Stimulated activated memory B cell treated with anti-CD40 and anti-IgM and Interleukin-4, amounts not matched to agents 10 μg/mL and 1 μg/mL and 100 μg/mL, for 72 hours (primary cell): Measurements from ENCODE around the gene TNRC6C.

Source experiments
- ATAC-seq: fragments of 150-1000 bp; cut with Tn5 transposase; 2 replicates; pipeline ENCODE4 v1.10.0; 2021
- H3K27ac Mint-ChIP-seq: one replicate; pipeline ENCODE4 v1.8.0; 2022; ENCODE audit warnings: mild to moderate bottlenecking, mixed read lengths
- H3K27me3 Mint-ChIP-seq: one replicate; pipeline ENCODE4 v1.8.0; 2022; ENCODE audit warnings: mixed read lengths
- H3K36me3 Mint-ChIP-seq: one replicate; pipeline ENCODE4 v1.8.0; 2022; ENCODE audit warnings: mixed read lengths
- H3K4me1 Mint-ChIP-seq: one replicate; pipeline ENCODE4 v1.8.0; 2022; ENCODE audit warnings: mixed read lengths
- H3K4me3 Mint-ChIP-seq: one replicate; pipeline ENCODE4 v1.8.0; 2022; ENCODE audit warnings: mild to moderate bottlenecking, moderate library complexity, mixed read lengths
- H3K9me3 Mint-ChIP-seq: one replicate; pipeline ENCODE4 v1.8.0; 2022; ENCODE audit warnings: mixed read lengths

The TNRC6C gene

GRCh38 chr17:77944390-77945222, 13.9 kb upstream of the TNRC6C start:
- Mint-ChIP-seq H3K4me1 (no peaks in the 10 kb centered on the region), H3K4me3 (no peak overlapping the region), H3K27ac (no peak overlapping the region), H3K36me3 (no peaks in the 10 kb centered on the region), H3K9me3 (peaks cover 8% of the 10 kb centered on the region), H3K27me3 (peaks cover 76% of the 10 kb centered on the region)
- ATAC-seq = no peak

- H3K4me3 Mint-ChIP-seq = no peak overlapping the region
- H3K27me3 Mint-ChIP-seq = peaks cover 78% of the 10 kb centered on the region
- ATAC-seq = no peak
- no peaks in the 10 kb centered on the region for H3K4me1 Mint-ChIP-seq
- no peak overlapping the region for H3K27ac Mint-ChIP-seq
- H3K9me3 Mint-ChIP-seq = peaks cover 5% of the 10 kb centered on the region
- no peaks in the 10 kb centered on the region for H3K36me3 Mint-ChIP-seq
These were observed 11.4 kb upstream of the TNRC6C start for GRCh38 chr17:77946900-77947645.

GRCh38 chr17:77948690-77949114, 9.8 kb upstream of the TNRC6C start:
- Mint-ChIP-seq H3K27ac (no peak overlapping the region), H3K4me3 (no peak overlapping the region), H3K36me3 (no peaks in the 10 kb centered on the region), H3K4me1 (no peaks in the 10 kb centered on the region), H3K27me3 (peaks cover 90% of the 10 kb centered on the region), H3K9me3 (peaks cover 5% of the 10 kb centered on the region)
- ATAC-seq = no peak

- H3K27ac Mint-ChIP-seq = no peak overlapping the region
- no peaks in the 10 kb centered on the region for H3K36me3 Mint-ChIP-seq
- peaks cover 79% of the 10 kb centered on the region for H3K27me3 Mint-ChIP-seq
- H3K4me1 Mint-ChIP-seq = no peaks in the 10 kb centered on the region
- ATAC-seq = no peak
- H3K4me3 Mint-ChIP-seq = no peak overlapping the region
- H3K9me3 Mint-ChIP-seq = peaks cover 5% of the 10 kb centered on the region
These were observed 7.4 kb upstream of the TNRC6C start for GRCh38 chr17:77951123-77951522.

DNA sequence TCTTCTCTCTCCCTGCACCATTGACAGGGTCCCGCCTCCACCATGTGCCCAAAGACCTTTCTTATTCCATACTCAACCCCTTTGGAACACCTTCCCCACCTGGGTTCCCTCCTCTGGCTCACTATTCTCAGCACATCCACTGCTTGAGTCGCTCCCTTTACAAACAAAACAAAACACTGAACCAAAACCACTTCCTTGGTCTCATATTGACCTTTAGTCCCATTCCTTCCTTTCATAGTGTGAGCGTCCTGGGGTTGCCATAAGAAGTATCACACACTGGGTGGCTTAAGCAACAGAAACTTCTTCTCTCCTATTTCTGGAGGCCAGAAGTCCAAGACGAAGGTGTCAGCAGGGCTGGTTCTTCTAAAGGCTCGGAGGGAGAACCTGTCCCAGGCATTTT, 6.1 kb upstream of the TNRC6C start:
- Mint-ChIP-seq H3K27ac (no peak overlapping the region), H3K4me1 (peaks cover 8% of the 10 kb centered on the region), H3K36me3 (no peaks in the 10 kb centered on the region), H3K27me3 (peaks cover 66% of the 10 kb centered on the region), H3K4me3 (no peak overlapping the region), H3K9me3 (peaks cover 5% of the 10 kb centered on the region)
- ATAC-seq = no peak

DNA sequence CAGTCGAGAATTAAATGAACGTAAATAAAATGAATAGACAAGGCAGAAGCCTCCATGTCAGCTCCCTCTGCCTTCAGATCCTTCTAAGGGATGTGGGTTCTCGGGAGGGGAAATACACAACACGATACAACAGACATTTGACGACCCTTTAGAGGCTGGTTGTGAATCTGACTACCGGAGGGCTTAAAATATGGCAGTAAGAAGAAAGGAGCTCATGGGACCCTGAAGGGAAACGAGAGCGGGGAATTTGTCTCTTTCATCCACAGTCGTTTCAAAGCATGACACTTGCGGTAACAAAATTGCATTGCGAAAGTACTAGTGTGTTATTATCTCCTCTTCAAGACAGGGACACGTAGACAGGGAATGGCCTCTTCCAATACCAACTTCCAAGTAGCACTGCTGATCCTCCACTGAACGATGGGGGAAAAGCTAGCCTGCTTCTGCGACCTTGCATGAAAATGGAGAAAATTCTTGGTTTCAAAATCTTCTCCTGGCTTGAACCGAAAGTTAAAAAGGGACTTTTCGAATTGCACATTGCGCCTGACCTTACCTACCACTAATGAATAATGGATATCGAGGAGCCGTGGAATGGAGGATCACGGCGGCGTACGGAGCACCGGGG, 1.2 kb upstream of the TNRC6C start:
- H3K27ac Mint-ChIP-seq = peak overlapping the region; percentile 91
- peaks cover 22% of the 10 kb centered on the region for H3K27me3 Mint-ChIP-seq
- H3K4me3 Mint-ChIP-seq = peak overlapping the region; percentile 88
- peaks cover 41% of the 10 kb centered on the region for H3K4me1 Mint-ChIP-seq
- H3K9me3 Mint-ChIP-seq = no peaks in the 10 kb centered on the region
- no peaks in the 10 kb centered on the region for H3K36me3 Mint-ChIP-seq
- no peak for ATAC-seq

DNA sequence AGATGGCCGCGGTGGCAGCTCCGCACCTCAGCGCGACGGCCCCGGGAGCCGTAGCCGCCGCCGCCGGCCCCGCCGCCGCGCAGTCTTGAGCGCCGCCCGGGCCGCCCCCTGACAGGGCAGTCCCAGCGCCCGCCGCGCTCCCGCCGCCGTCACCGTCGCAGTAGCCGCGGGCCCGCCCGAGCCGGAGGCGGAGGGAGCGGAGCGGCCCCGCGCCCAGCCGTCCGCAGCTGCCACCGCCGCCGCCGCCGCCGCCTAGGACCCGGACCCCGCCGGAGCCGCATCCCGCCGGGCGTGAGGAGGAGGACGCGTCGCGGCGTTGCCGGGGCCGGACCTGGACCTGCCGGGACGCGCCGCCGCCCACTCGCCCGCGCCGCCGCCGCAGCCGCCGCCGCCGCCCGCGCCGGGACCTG, 218 bp downstream of the TNRC6C start:
- H3K27ac Mint-ChIP-seq = peak overlapping the region; percentile 91
- no peaks in the 10 kb centered on the region for H3K36me3 Mint-ChIP-seq
- peak overlapping the region; percentile 88 for H3K4me3 Mint-ChIP-seq
- H3K4me1 Mint-ChIP-seq = peaks cover 49% of the 10 kb centered on the region
- peaks cover 8% of the 10 kb centered on the region for H3K27me3 Mint-ChIP-seq
- no peaks in the 10 kb centered on the region for H3K9me3 Mint-ChIP-seq
- ATAC-seq = no peak

- Mint-ChIP-seq H3K9me3 (no peaks in the 10 kb centered on the region), H3K27me3 (peaks cover 4% of the 10 kb centered on the region), H3K36me3 (no peaks in the 10 kb centered on the region), H3K4me1 (peaks cover 56% of the 10 kb centered on the region), H3K4me3 (peak overlapping the region; percentile 87), H3K27ac (peak overlapping the region; percentile 69)
- no peak for ATAC-seq
These were observed 823 bp downstream of the TNRC6C start for GRCh38 chr17:77959126-77959925.

DNA sequence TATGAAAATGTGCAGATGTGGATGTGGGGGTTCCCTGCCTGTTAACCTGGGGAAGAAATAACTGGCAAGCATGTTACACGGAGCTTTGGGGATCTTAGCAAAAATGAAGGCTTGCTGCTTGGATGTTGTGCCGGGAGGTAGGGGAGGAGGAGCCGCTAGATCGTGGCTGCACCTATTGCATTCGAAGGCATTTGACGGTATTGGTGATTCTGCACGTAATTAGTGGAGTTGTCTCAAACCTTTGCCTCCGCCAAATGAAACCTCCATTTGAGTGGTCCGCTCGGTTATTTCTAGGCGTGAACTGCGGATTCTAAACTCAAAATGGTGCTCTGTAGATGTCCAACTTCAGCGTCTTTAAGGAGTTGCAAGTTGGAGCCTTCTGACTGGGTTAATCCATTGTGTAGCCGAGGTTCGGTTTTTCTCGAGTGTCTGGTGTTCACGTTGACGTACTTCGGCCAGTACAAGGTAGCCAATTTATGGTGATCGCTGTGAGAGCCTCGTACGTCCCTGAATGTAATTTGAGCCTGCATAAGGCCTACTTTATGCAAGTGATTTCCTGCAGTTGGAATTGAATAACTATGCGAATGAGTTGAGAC, 1.5 kb downstream of the TNRC6C start:
- no peaks in the 10 kb centered on the region for H3K9me3 Mint-ChIP-seq
- no peaks in the 10 kb centered on the region for H3K36me3 Mint-ChIP-seq
- H3K27ac Mint-ChIP-seq = peak overlapping the region; percentile 69
- no peak for ATAC-seq
- peaks cover 62% of the 10 kb centered on the region for H3K4me1 Mint-ChIP-seq
- H3K4me3 Mint-ChIP-seq = peak overlapping the region; percentile 87
- H3K27me3 Mint-ChIP-seq = no peaks in the 10 kb centered on the region

- Mint-ChIP-seq H3K27me3 (no peaks in the 10 kb centered on the region), H3K4me3 (no peak overlapping the region), H3K36me3 (no peaks in the 10 kb centered on the region), H3K9me3 (no peaks in the 10 kb centered on the region), H3K27ac (no peak overlapping the region), H3K4me1 (peaks cover 77% of the 10 kb centered on the region)
- no peak for ATAC-seq
These were observed 3.2 kb downstream of the TNRC6C start for GRCh38 chr17:77961741-77962140.

DNA sequence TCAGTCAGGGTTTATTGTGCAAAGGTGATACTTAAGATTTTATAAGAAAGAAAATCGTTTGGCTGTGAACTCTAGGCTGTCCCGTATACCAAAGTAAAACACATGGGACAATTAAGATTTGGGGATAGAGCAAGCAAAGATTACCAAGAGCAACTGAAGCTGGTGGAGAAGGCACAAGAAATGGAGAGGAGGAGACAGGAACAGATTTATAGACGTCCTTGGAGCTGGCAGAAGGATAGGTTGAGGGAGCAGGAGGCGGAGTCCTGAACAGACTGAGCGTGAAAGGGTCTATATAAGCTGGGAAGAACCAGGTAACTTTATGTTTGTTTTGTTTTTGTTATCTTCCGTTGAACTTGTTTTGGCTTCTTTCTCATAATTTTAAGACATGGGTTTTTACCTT, 3.8 kb downstream of the TNRC6C start:
- H3K9me3 Mint-ChIP-seq = no peaks in the 10 kb centered on the region
- H3K27me3 Mint-ChIP-seq = no peaks in the 10 kb centered on the region
- no peak overlapping the region for H3K4me3 Mint-ChIP-seq
- peaks cover 71% of the 10 kb centered on the region for H3K4me1 Mint-ChIP-seq
- no peak overlapping the region for H3K27ac Mint-ChIP-seq
- no peaks in the 10 kb centered on the region for H3K36me3 Mint-ChIP-seq
- ATAC-seq = no peak

- Mint-ChIP-seq H3K27ac (no peak overlapping the region), H3K4me1 (peaks cover 71% of the 10 kb centered on the region), H3K36me3 (no peaks in the 10 kb centered on the region), H3K9me3 (no peaks in the 10 kb centered on the region), H3K4me3 (no peak overlapping the region), H3K27me3 (no peaks in the 10 kb centered on the region)
- ATAC-seq = no peak
These were observed 4.9 kb downstream of the TNRC6C start for GRCh38 chr17:77963441-77963840.

GRCh38 chr17:77965352-77965751, 6.8 kb downstream of the TNRC6C start:
- no peak overlapping the region for H3K4me3 Mint-ChIP-seq
- no peaks in the 10 kb centered on the region for H3K9me3 Mint-ChIP-seq
- H3K27me3 Mint-ChIP-seq = no peaks in the 10 kb centered on the region
- no peak overlapping the region for H3K27ac Mint-ChIP-seq
- no peak for ATAC-seq
- peaks cover 66% of the 10 kb centered on the region for H3K4me1 Mint-ChIP-seq
- no peaks in the 10 kb centered on the region for H3K36me3 Mint-ChIP-seq

DNA sequence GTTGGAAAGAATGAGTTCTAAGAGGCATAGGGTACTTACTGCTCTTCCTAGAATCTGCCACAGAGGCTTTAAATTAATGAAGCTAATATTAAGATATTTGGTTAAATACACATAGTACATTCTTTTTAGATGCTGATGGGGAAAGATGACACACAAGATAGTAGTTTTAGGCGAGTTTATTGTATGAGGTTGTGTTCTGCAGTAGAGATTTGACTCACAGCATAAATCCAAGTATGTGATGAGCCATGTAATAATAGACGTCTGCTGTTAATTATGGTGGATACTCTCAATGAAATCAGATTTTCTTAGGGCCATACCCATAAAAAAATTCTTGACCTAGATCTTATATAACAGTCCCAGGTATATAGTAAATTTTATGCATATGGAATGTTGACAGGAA, 8.0 kb downstream of the TNRC6C start:
- Mint-ChIP-seq H3K27ac (no peak overlapping the region), H3K36me3 (no peaks in the 10 kb centered on the region), H3K4me3 (no peak overlapping the region), H3K27me3 (no peaks in the 10 kb centered on the region), H3K4me1 (peaks cover 66% of the 10 kb centered on the region), H3K9me3 (no peaks in the 10 kb centered on the region)
- no peak for ATAC-seq
